Fibroblast of skin of right quadriceps (primary cell): ENCODE data around the gene TUBG1.
"Not testable (repeated sequence)": the region's sequence is repeated elsewhere in the genome, so short reads cannot be mapped to it uniquely, and the experiment has no call there.

Experiments used
- DNase-seq: peaks from one replicate; pipeline ENCODE4 v3.0.0-alpha.2; 2013

TUBG1 gene

GRCh38 chr17:42579794-42580551, 29.5 kb upstream of the TUBG1 start:
- no peak for DNase-seq

GRCh38 chr17:42581744-42582270, 27.7 kb upstream of the TUBG1 start:
- DNase-seq = no peak

GRCh38 chr17:42584880-42585279, 24.6 kb upstream of the TUBG1 start:
- no peak for DNase-seq

GRCh38 chr17:42585353-42585752, 24.1 kb upstream of the TUBG1 start:
- no peak for DNase-seq

GRCh38 chr17:42586514-42587230, 22.8 kb upstream of the TUBG1 start:
- no peak for DNase-seq

GRCh38 chr17:42590886-42591285, 18.6 kb upstream of the TUBG1 start:
- DNase-seq = no peak

- DNase-seq = no peak
Observed at GRCh38 chr17:42591411-42591810, 18.1 kb upstream of the TUBG1 start.

- no peak for DNase-seq
Observed at GRCh38 chr17:42596386-42596785, 13.1 kb upstream of the TUBG1 start.

- DNase-seq = no peak
Observed at GRCh38 chr17:42598905-42599304, 10.6 kb upstream of the TUBG1 start.

- no peak for DNase-seq
Observed at GRCh38 chr17:42603318-42603717, 6.2 kb upstream of the TUBG1 start.

GRCh38 chr17:42607769-42608168, 1.7 kb upstream of the TUBG1 start:
- no peak for DNase-seq

- DNase-seq = no peak
Observed at GRCh38 chr17:42608305-42609181, 940 bp upstream of the TUBG1 start.

GRCh38 chr17:42609814-42610801, 625 bp downstream of the TUBG1 start:
- not testable (repeated sequence) for DNase-seq

- DNase-seq = no peak
Observed at GRCh38 chr17:42612013-42612412, 2.5 kb downstream of the TUBG1 start.

- no peak for DNase-seq
Observed at GRCh38 chr17:42613699-42614295, 4.3 kb downstream of the TUBG1 start.

- no peak for DNase-seq
Observed at GRCh38 chr17:42617956-42618431, 8.5 kb downstream of the TUBG1 start.

- no peak for DNase-seq
Observed at GRCh38 chr17:42618442-42619150, 9.1 kb downstream of the TUBG1 start.

GRCh38 chr17:42621987-42622386, 12.5 kb downstream of the TUBG1 start:
- DNase-seq = not testable (repeated sequence)

GRCh38 chr17:42623271-42623670, 13.8 kb downstream of the TUBG1 start:
- DNase-seq = no peak

- no peak for DNase-seq
Observed at GRCh38 chr17:42623732-42624596, 14.5 kb downstream of the TUBG1 start.
